Upper lobe of right lung (tissue), 1 donor: Measurements from ENCODE around the gene PRKN. TPM values are rescaled to one million over a fixed set of nuclear protein-coding genes. Genes with fewer than 3 reads are reported as not detected.

ENCODE experiments used
- ATAC-seq: fragments of 200-7000 bp; cut with Tn5 transposase; one replicate; pipeline ENCODE4 v1.9.1; 2020; ENCODE audit warnings: mild to moderate bottlenecking, moderate library complexity
- DNase-seq: peaks from one replicate; pipeline ENCODE4 v3.0.0-alpha.2; 2020
- H3K27ac ChIP-seq: fragments of 200-600 bp; one replicate; pipeline ENCODE4 v1.8.0; 2022
- H3K27me3 ChIP-seq: fragments of 200-600 bp; one replicate; pipeline ENCODE4 v1.8.0; 2022; ENCODE audit warnings: mild to moderate bottlenecking
- H3K36me3 ChIP-seq: fragments of 200-600 bp; one replicate; pipeline ENCODE4 v1.8.0; 2022
- H3K4me1 ChIP-seq: fragments of 200-600 bp; one replicate; pipeline ENCODE4 v1.8.0; 2022
- H3K4me3 ChIP-seq: fragments of 200-600 bp; one replicate; pipeline ENCODE4 v1.8.0; 2022; ENCODE audit warnings: mild to moderate bottlenecking
- H3K9me3 ChIP-seq: fragments of 200-600 bp; one replicate; pipeline ENCODE4 v1.8.0; 2022
- CTCF ChIP-seq: fragments of 200-600 bp; IDR thresholded peaks from one replicate; pipeline ENCODE4 v1.8.0; 2022; ENCODE audit warnings: antibody characterized with exemption
- intact Hi-C: fragments of 100-400 bp; cut with DNase I; formaldehyde crosslinking; loops from one replicate; pipeline ENCODE4 v1.11.0; 2022
- total RNA-seq: library from RNA; stranded (reverse); fragmentation: NEBNext Ultra II Directional; extraction: Animal tissue kit (Norgen Biotek cat#: 25700); gene quantifications from one replicate; pipeline ENCODE4 v1.2.1, GENCODE V29; 2021
- donor health status: DM: no; HTN: yes; CAD: no; lungs with severe emphysema.

The PRKN gene
- total RNA-seq, 1 donor from 2014 or later = 2.7 TPM

GRCh38 chr6:162770136-162770535, 42.6 kb upstream of the PRKN start:
- H3K4me3 ChIP-seq = no peak overlapping the region
- H3K4me1 ChIP-seq = no peaks in the 10 kb centered on the region
- no peak for ATAC-seq
- no peak for DNase-seq
- H3K27me3 ChIP-seq = no peaks in the 10 kb centered on the region
- no peaks in the 10 kb centered on the region for H3K9me3 ChIP-seq
- H3K36me3 ChIP-seq = no peaks in the 10 kb centered on the region
- no peak for TF ChIP-seq CTCF
- H3K27ac ChIP-seq = no peak overlapping the region
- intact Hi-C loops = no loop called here

- Histone ChIP-seq H3K9me3 (no peaks in the 10 kb centered on the region), H3K4me3 (no peak overlapping the region), H3K27ac (no peak overlapping the region), H3K4me1 (no peaks in the 10 kb centered on the region), H3K27me3 (no peaks in the 10 kb centered on the region), H3K36me3 (no peaks in the 10 kb centered on the region)
- no peak for DNase-seq
- no peak for ATAC-seq
- intact Hi-C loops = no loop called here
- no peak for TF ChIP-seq CTCF
Measured at GRCh38 chr6:162753775-162754174, 26.2 kb upstream of the PRKN start.

- H3K27me3 ChIP-seq = no peaks in the 10 kb centered on the region
- no peaks in the 10 kb centered on the region for H3K4me1 ChIP-seq
- TF ChIP-seq CTCF = no peak
- intact Hi-C loops = no loop called here
- H3K36me3 ChIP-seq = no peaks in the 10 kb centered on the region
- H3K27ac ChIP-seq = no peak overlapping the region
- ATAC-seq (no peak), DNase-seq (no peak)
- no peaks in the 10 kb centered on the region for H3K9me3 ChIP-seq
- H3K4me3 ChIP-seq = no peak overlapping the region
Measured at GRCh38 chr6:162751211-162751859, 23.8 kb upstream of the PRKN start.

- intact Hi-C loops = no loop called here
- no peaks in the 10 kb centered on the region for H3K36me3 ChIP-seq
- H3K27me3 ChIP-seq = no peaks in the 10 kb centered on the region
- DNase-seq (no peak), ATAC-seq (no peak)
- no peaks in the 10 kb centered on the region for H3K9me3 ChIP-seq
- no peak overlapping the region for H3K27ac ChIP-seq
- H3K4me3 ChIP-seq = no peak overlapping the region
- no peaks in the 10 kb centered on the region for H3K4me1 ChIP-seq
- TF ChIP-seq CTCF = no peak
Measured at GRCh38 chr6:162750776-162751175, 23.2 kb upstream of the PRKN start.

GRCh38 chr6:162736961-162737360, 9.4 kb upstream of the PRKN start:
- no peak for DNase-seq
- no peak overlapping the region for H3K27ac ChIP-seq
- H3K4me3 ChIP-seq = no peak overlapping the region
- ATAC-seq = no peak
- no peaks in the 10 kb centered on the region for H3K27me3 ChIP-seq
- no peaks in the 10 kb centered on the region for H3K36me3 ChIP-seq
- intact Hi-C loops = no loop called here
- no peaks in the 10 kb centered on the region for H3K9me3 ChIP-seq
- H3K4me1 ChIP-seq = no peaks in the 10 kb centered on the region
- TF ChIP-seq CTCF = peak; percentile 31

GRCh38 chr6:162733489-162733888, 5.9 kb upstream of the PRKN start:
- ATAC-seq (peak; percentile 45), DNase-seq (no peak)
- Histone ChIP-seq H3K4me1 (no peaks in the 10 kb centered on the region), H3K9me3 (no peaks in the 10 kb centered on the region), H3K27me3 (no peaks in the 10 kb centered on the region), H3K4me3 (no peak overlapping the region), H3K27ac (no peak overlapping the region), H3K36me3 (no peaks in the 10 kb centered on the region)
- intact Hi-C loops = no loop called here
- no peak for TF ChIP-seq CTCF
